Epithelial cell of proximal tubule (primary cell): ENCODE results near the gene LIF. TPM values are rescaled to one million over a fixed set of nuclear protein-coding genes. Genes with fewer than 3 reads are reported as not detected.

Experiments
- DNase-seq: peaks from one replicate; pipeline ENCODE4 v3.0.0-alpha.2; 2011; ENCODE audit warnings: low read depth
- H3K4me3 ChIP-seq: 2 replicates; pipeline ENCODE4 v1.5.1; 2011; ENCODE audit warnings: low read depth, mild to moderate bottlenecking, low read length
- total RNA-seq: library from RNA; depleted of rRNA; stranded (reverse); fragments of >200 nt; gene quantifications from 2 replicates; pipeline ENCODE4 v1.2.3, GENCODE V29; 2015
- TF ChIP-seq, protein P1 (sequence below): conservative IDR thresholded peaks from 2 replicates; pipeline ENCODE4 v1.5.1; 2012; ENCODE audit warnings: low read depth, mild to moderate bottlenecking, low read length

LIF gene
- total RNA-seq, 1 donor from 2014 or later = 48.7 TPM

DNA sequence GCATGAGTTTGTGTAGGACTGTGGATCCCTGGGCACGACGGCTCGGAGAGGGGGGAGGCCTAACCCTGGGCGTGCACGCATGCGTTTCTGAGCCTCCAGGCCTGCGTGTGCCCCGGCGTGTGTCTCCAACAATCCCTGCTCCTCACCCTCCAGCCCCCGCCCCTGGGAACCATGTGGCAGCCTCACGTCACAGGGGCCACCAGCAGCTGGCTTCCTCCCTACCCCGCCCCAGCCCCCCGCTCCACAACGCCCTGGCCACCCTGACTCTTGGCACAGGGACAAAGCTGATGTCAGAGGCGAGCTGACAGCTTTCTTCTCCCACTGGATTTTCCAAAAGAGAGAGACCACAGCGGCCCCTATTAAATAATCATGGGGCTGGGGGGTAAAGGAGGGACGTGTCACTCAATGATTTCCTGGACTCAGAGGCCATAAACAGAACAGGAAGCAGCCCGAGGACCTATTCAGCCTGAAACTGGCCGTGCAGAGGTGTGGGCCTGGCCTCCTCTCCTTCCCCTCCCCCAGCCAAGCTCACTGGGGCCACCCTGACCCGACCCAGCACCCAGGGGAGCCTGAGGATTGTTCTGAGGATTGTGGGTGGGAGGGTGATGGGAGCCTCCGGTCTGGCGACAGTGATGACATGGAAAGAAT, 6.8 kb upstream of the LIF start:
- H3K4me3 ChIP-seq = no peak overlapping the region
- no peak for DNase-seq
- TF ChIP-seq, protein P1, sequence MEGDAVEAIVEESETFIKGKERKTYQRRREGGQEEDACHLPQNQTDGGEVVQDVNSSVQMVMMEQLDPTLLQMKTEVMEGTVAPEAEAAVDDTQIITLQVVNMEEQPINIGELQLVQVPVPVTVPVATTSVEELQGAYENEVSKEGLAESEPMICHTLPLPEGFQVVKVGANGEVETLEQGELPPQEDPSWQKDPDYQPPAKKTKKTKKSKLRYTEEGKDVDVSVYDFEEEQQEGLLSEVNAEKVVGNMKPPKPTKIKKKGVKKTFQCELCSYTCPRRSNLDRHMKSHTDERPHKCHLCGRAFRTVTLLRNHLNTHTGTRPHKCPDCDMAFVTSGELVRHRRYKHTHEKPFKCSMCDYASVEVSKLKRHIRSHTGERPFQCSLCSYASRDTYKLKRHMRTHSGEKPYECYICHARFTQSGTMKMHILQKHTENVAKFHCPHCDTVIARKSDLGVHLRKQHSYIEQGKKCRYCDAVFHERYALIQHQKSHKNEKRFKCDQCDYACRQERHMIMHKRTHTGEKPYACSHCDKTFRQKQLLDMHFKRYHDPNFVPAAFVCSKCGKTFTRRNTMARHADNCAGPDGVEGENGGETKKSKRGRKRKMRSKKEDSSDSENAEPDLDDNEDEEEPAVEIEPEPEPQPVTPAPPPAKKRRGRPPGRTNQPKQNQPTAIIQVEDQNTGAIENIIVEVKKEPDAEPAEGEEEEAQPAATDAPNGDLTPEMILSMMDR = no peak

DNA sequence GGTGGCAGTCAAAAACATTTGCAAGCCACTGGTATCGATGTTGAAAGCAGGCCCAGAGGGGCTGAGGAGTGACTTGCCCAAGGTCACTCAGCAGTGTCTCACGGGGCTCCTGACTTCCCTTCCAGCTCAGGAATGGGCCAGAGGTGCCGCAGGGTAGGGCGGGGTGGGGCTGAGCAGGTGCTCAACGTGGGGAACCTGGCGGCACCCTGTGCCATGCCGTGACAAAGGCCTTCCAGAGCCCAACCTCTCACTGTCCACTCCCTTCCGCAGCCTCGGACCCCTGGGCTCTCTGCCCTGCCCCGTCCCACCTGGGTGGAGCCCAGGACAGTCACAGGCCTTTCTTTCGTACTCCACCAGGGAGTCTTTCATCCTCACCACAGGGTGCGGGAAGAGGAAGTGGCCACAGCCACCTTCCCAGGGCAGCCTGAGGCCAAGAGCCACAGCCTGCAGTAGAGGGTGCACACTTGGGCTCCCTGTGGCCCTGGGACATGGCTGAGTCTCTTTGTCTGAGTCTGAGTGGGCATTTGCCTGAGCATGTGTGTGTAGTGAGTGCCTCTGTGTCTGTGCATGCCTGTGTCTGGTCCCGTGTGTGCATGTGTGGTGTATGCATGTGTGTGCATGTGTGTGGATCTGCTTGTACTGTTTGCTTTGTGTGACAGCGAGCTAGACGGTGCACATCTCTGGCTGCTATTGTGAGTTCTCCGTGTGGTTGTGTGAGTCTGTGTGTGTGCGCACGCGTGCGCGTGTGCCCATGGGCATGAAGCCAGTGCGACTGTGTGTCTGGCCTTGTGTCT, 6.0 kb upstream of the LIF start:
- no peak for DNase-seq
- TF ChIP-seq, protein P1 = no peak
- H3K4me3 ChIP-seq = no peak overlapping the region

DNA sequence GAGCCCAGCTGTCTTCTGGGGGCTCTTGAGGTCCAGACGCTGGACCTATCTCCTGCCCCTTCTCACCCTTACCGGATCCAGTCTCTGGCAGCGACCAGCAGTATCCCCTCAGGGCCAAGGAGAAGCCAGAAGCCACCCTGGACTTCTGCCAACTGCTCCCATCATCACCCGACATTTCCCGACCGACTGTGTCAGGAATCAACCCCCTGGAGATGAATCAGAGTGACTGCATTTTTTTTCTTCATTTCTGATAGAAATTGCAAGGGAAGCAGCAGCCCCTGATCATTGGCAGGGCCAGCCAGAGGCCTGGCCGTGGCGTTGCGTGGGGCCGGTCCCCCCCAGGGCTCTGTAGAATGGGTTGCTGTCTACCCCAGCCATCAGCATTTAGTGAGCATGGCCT, 5.2 kb upstream of the LIF start:
- no peak for DNase-seq
- H3K4me3 ChIP-seq = no peak overlapping the region
- TF ChIP-seq, protein P1 = no peak

DNA sequence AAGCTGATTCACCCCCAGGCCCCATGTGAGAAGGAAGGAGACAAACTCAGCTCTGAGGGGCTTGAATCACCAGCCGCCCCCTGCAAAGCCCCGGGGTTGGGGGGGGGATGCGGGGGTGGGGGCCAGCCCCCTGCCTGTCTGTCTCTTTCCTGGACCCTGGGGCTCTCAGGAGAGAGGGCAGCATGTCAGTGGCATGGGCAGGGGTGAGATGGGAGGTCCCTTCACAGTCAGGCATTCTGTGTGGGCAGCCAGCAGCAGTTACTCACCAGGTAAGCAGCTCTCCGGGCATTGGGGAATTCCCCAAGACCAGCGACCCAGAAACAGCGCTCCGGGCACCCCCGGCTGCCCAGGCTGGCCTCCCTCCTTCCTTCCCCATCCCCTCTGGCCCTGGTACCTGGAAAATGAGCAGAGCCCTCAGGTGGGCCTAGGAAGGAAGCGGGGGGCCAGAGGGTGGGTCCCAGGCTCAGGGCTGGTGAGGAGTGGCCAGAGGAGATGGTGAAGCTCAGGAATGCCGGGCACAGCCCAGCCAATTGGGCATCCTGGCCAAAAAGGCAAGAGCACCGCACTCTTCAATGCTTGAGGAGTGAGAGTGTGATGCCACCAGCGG, 4.2 kb upstream of the LIF start:
- TF ChIP-seq, protein P1 = no peak
- no peak overlapping the region for H3K4me3 ChIP-seq
- DNase-seq = peak; percentile 69

DNA sequence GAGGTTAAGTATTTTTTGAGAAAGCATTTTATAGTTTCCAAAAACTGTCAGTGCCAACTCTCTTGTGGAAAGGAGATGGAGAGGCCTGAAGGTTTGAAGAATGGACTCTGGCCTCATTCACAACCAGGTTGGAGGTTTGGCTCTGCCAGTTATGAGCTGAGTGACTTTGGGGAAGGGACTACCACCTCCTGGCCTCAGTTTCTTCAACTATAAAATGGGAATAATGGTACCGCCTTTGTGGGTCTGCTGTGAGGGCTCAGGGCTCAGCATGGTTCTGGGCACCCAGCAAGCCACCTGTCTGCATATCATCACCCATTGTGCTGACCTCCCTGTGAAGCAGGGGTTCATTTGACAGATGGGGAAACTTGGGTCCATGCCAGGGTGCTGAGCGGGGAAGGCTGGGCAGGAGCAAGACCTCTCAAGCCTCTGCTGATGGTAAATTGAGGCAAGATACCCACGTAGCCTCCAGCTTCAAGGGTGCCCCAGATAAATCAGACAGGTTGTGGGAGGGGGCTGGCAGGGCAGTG, 3.5 kb upstream of the LIF start:
- H3K4me3 ChIP-seq = no peak overlapping the region
- DNase-seq = no peak
- TF ChIP-seq, protein P1 = no peak

DNA sequence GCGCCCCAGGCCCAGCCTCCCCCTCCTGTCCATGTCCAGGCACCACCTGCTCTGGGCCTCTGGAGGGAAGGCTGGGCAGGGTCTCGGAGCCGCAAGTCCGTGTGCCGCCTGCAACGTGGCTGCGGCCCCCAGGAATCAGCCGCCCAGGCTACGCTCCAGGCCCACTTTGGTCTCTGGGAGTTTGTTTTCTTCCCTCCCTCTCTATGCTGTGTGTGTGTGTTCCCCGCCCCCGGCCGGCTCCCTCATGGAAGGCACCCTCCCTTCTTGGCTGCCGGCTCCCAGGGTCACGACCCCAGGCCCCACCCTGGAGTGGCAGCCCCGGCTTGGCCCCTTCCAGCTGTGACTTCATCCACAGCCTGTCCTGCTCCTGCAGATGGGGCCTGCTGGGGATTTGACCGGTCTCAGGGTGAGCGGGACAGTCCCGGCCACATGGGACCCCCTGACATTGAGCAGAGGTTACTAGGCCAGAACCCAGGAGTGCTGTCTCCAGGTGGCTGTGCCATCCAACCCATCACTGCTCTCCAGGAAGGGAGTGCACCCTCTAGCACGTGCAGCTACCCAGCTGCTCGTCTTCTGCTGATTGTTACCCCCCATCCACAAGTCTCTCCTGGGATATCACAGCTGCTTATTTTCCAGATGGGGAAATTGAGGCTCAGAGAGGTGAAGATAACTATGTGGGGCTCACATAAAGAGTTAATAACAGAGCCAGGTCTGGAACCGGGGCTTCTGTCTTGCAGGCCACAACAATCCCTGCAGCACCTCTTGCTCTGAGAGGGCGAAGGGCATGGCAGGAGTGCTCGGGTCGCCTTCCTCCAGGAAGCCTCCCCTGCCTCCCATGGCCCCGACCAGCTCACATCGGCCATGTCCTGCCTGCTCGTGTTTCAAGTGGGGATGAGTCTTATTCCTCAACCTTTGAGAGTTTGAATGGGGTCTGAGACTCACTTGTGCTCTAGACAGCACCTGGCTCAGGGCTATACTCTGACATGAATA, 2.8 kb upstream of the LIF start:
- no peak for DNase-seq

More for the DNA sequence above, 2.8 kb upstream of the LIF start:
- no peak overlapping the region for H3K4me3 ChIP-seq
- TF ChIP-seq, protein P1 = no peak
